HCT116 (cell line): ENCODE results near the gene POLR2C. TPM values are rescaled to one million over a fixed set of nuclear protein-coding genes. Genes with fewer than 3 reads are reported as not detected.

Experiments
- ATAC-seq: fragments of 200-7000 bp; cut with Tn5 transposase; 2 replicates; pipeline ENCODE4 v1.9.1; 2020; ENCODE audit warnings: mild to moderate bottlenecking, moderate library complexity
- BruUV-seq: library from RNA; stranded (reverse); fragments of 400-500 nt; replicated peaks from 2 replicates; lab custom pipeline; 2021; lab: Mats Ljungman, UMichigan
- CTCF ChIA-PET: fragments of 300-600 bp; sonication (Branson Sonifier 250); formaldehyde crosslinking; loops from one replicate; lab custom pipeline; 2021; ENCODE audit warnings: antibody characterized with exemption; lab: Charles Lee
- POLR2A ChIA-PET: fragments of 300-600, 350-600 bp; sonication (Branson Sonifier 250); formaldehyde crosslinking; loops from one replicate; lab custom pipeline; 2021; ENCODE audit warnings: antibody characterized with exemption; lab: Charles Lee
- RAD21 ChIA-PET, 2 experiments: fragments of 300-600 bp; sonication (Branson Sonifier 250); formaldehyde crosslinking; loops; one replicate each; lab custom pipeline; 2023; ENCODE audit warnings: low total read pairs in 2 of 2; ENCODE audit not compliant: uncharacterized antibody in 2 of 2, unreplicated experiment in 2 of 2, low non-redundant PET in 1 of 2; lab: Charles Lee
- DNase-seq: peaks from one replicate; pipeline ENCODE4 v3.0.0-alpha.2; 2010; ENCODE audit warnings: low read depth, low spot score
- H2AFZ ChIP-seq: fragments of 200-600 bp; shearing (Covaris generic), sonication (generic); 2 replicates; pipeline ENCODE4 v1.6.1; 2017; ENCODE audit warnings: low read depth, mixed run types, mixed read lengths, antibody characterized with exemption, low read length; ENCODE audit not compliant: poor library complexity, severe bottlenecking
- H3K27ac ChIP-seq: 2 replicates; pipeline ENCODE4 v1.5.1; 2012; ENCODE audit warnings: low read depth, low read length
- H3K27me3 ChIP-seq: fragments of 200-600 bp; sonication (generic); 2 replicates; pipeline ENCODE4 v1.6.1; 2016; ENCODE audit warnings: mixed run types, low read length, mixed read lengths; ENCODE audit not compliant: insufficient read depth
- H3K36me3 ChIP-seq, 2 experiments: fragments of 200-500 bp in 1 of 2; fragments of 200-600 bp in 1 of 2; sonication (Bioruptor generic) in 1 of 2; sonication (generic) in 1 of 2; 2 replicates each; pipeline versions ENCODE4 v1.5.1 to v1.6.1; 2014 to 2016; ENCODE audit warnings: low read length in 2 of 2, inconsistent platforms in 1 of 2, mixed read lengths in 1 of 2, mixed run types in 1 of 2; ENCODE audit not compliant: insufficient read depth in 2 of 2, control insufficient read depth in 1 of 2
- H3K4me1 ChIP-seq, 2 experiments: fragments of 200-600 bp in 1 of 2; sonication (generic) in 1 of 2; 2 replicates each; pipeline versions ENCODE4 v1.5.1 to v1.6.1; 2012 to 2017; ENCODE audit warnings: low read length in 2 of 2, inconsistent platforms in 1 of 2, mild to moderate bottlenecking in 1 of 2, mixed read lengths in 1 of 2, mixed run types in 1 of 2, moderate library complexity in 1 of 2; ENCODE audit not compliant: insufficient read depth in 2 of 2, control insufficient read depth in 1 of 2
- H3K4me2 ChIP-seq: fragments of 200-600 bp; sonication (generic); 2 replicates; pipeline ENCODE4 v1.6.1; 2017; ENCODE audit warnings: mixed run types, low read length, mixed read lengths
- H3K4me3 ChIP-seq, 2 experiments: fragments of 200-600 bp in 1 of 2; sonication (generic) in 1 of 2; replicated peaks in 1 of 2; 2 replicates each; pipeline ENCODE4 v1.5.1; 2011 to 2016; ENCODE audit warnings: low read length in 2 of 2, control low read depth in 1 of 2, low read depth in 1 of 2, mild to moderate bottlenecking in 1 of 2, mixed read lengths in 1 of 2, mixed run types in 1 of 2
- H3K79me2 ChIP-seq: fragments of 200-600 bp; sonication (generic); 2 replicates; pipeline ENCODE4 v1.6.1; 2017; ENCODE audit warnings: mild to moderate bottlenecking, mixed run types, low read length, moderate library complexity, mixed read lengths; ENCODE audit not compliant: insufficient read depth
- H3K9ac ChIP-seq: fragments of 200-600 bp; sonication (generic); 2 replicates; pipeline ENCODE4 v1.6.1; 2016; ENCODE audit warnings: low read length, mixed read lengths
- H3K9me2 ChIP-seq: fragments of 200-600 bp; sonication (generic), shearing (Covaris generic); 2 replicates; pipeline ENCODE4 v1.6.1; 2017; ENCODE audit warnings: mixed run types, mild to moderate bottlenecking, moderate library complexity; ENCODE audit not compliant: insufficient read depth
- H3K9me3 ChIP-seq, 2 experiments: fragments of 200-500 bp in 1 of 2; fragments of 200-600 bp in 1 of 2; sonication (Bioruptor generic) in 1 of 2; sonication (generic) in 1 of 2; 2 replicates each; pipeline ENCODE4 v1.6.1; 2014 to 2017; ENCODE audit warnings: low read length in 2 of 2, mixed read lengths in 2 of 2, inconsistent platforms in 1 of 2, low read depth in 1 of 2, mild to moderate bottlenecking in 1 of 2, mixed run types in 1 of 2, moderate library complexity in 1 of 2; ENCODE audit not compliant: control insufficient read depth in 1 of 2, insufficient read depth in 1 of 2
- H4K20me1 ChIP-seq: fragments of 200-600 bp; sonication (generic), shearing (Covaris generic); 2 replicates; pipeline ENCODE4 v1.6.1; 2017; ENCODE audit warnings: mixed run types, mild to moderate bottlenecking, moderate library complexity; ENCODE audit not compliant: insufficient read depth
- ATF3 ChIP-seq: IDR thresholded peaks from 2 replicates; pipeline ENCODE4 v1.6.1; 2012
- CBX3 ChIP-seq: IDR thresholded peaks from 2 replicates; pipeline ENCODE4 v1.6.1; 2012; ENCODE audit warnings: low read depth
- EGR1 ChIP-seq: IDR thresholded peaks from 2 replicates; pipeline ENCODE4 v1.6.1; 2012; ENCODE audit warnings: low read depth
- ELF1 ChIP-seq: IDR thresholded peaks from 2 replicates; pipeline ENCODE4 v1.6.1; 2012; ENCODE audit warnings: low read depth, borderline replicate concordance
- EZH2 ChIP-seq: fragments of 200-600 bp; sonication (generic); IDR thresholded peaks from 2 replicates; pipeline ENCODE4 v1.6.1; 2017; ENCODE audit warnings: antibody characterized with exemption, mixed run types
- POLR2AphosphoS5 ChIP-seq: IDR thresholded peaks from 2 replicates; pipeline ENCODE4 v1.6.1; 2011; ENCODE audit warnings: mild to moderate bottlenecking, low read depth, low read length, moderate library complexity
- RAD21 ChIP-seq: IDR thresholded peaks from 2 replicates; pipeline ENCODE4 v1.6.1; 2012; ENCODE audit warnings: low read depth, mild to moderate bottlenecking
- SP1 ChIP-seq: IDR thresholded peaks from 2 replicates; pipeline ENCODE4 v1.6.1; 2012; ENCODE audit warnings: low read depth
- TCF7L2 ChIP-seq: IDR thresholded peaks from 2 replicates; pipeline ENCODE4 v1.7.0; 2011; ENCODE audit warnings: borderline replicate concordance, inconsistent platforms; ENCODE audit not compliant: insufficient read depth, insufficient read length; ENCODE audit errors: extremely low read depth
- YY1 ChIP-seq: IDR thresholded peaks from 2 replicates; pipeline ENCODE4 v1.6.1; 2011; ENCODE audit warnings: low read length, low read depth, moderate library complexity, mild to moderate bottlenecking; ENCODE audit not compliant: insufficient replicate concordance; ENCODE audit errors: extremely low read depth
- ZBTB33 ChIP-seq: IDR thresholded peaks from 2 replicates; pipeline ENCODE4 v1.6.1; 2011; ENCODE audit warnings: mild to moderate bottlenecking, low read length, moderate library complexity; ENCODE audit not compliant: insufficient replicate concordance; ENCODE audit errors: extremely low read depth
- ZNF274 ChIP-seq: fragments of 200-500 bp; sonication (Bioruptor generic); IDR thresholded peaks from 2 replicates; pipeline ENCODE4 v1.6.1; 2014; ENCODE audit warnings: mild to moderate bottlenecking, low read depth, low read length, inconsistent platforms
- intact Hi-C: fragments of 100-400 bp; cut with micrococcal nuclease; formaldehyde crosslinking; loops from 2 replicates; pipeline ENCODE4 v1.10.0; 2022
- total RNA-seq: library from RNA; stranded (reverse); gene quantifications from one replicate; pipeline ENCODE4 v1.2.1, GENCODE V29; 2021; ENCODE audit not compliant: unreplicated experiment
- TF ChIP-seq, protein P1 (sequence below), 3 experiments: fragments of 200-600 bp in 1 of 3; sonication (generic) in 1 of 3; IDR thresholded peaks in 2 of 3; conservative IDR thresholded peaks in 1 of 3; 2 replicates each; pipeline ENCODE4 v1.5.1; 2012 to 2017; ENCODE audit warnings: low read depth in 2 of 3, low read length in 2 of 3, antibody characterized with exemption in 1 of 3, borderline replicate concordance in 1 of 3, control low read depth in 1 of 3, mild to moderate bottlenecking in 1 of 3, mixed read lengths in 1 of 3, mixed run types in 1 of 3, moderate library complexity in 1 of 3; ENCODE audit not compliant: insufficient read depth in 1 of 3

Gene POLR2C
- total RNA-seq, 1 experiment from 2014 or later: 74.4 TPM

GRCh38 chr16:57419506-57419905 is 43.0 kb upstream of the POLR2C start (continued):
- TF ChIP-seq ZBTB33: no peak

DNA sequence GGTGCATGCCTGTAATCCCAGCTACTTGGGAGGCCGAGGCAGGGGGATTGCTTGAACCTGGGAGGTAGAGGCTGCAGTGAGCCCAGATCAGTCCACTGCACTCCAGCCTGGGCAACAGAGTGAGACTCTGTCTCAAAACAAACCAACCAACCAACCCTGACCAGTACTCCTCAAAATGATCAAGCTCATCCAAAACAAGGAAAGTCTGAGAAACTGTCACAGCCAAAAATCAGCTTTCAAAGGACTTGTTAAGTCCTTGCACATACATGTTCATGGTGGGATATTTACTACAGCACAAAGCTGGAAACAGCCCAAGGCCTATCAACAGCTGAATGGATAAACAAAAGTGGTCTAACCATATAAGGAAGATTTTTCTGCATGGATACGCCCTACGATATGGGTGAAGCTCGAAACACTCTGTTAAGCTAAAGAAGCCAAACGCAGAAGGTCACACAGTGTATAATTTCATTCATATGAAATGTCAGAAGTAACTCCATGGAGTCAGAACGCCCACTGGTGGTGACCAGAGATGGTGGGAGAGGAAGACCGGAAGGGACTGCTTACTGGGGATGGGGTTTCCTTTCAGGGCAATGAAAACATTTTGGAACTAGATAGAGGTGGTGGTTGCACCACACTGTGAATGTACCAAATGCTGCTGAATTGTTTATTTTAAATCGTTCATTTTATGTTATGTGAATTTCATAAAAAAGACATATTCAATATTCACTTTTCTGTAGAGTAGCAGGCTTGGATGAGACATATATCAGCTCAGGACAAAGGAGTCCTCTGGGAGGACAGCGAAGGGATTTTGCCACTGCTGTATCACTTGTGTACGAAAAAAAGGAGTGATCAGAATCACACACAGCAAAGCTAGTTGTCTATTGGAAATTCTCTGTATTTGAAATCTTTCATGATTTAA is 40.2 kb upstream of the POLR2C start:
- TF ChIP-seq TCF7L2: no peak
- TF ChIP-seq POLR2AphosphoS5: no peak
- TF ChIP-seq ZNF274: no peak
- TF ChIP-seq ELF1: no peak; the same call in 1 of the 2 replicates
- TF ChIP-seq, protein P1, sequence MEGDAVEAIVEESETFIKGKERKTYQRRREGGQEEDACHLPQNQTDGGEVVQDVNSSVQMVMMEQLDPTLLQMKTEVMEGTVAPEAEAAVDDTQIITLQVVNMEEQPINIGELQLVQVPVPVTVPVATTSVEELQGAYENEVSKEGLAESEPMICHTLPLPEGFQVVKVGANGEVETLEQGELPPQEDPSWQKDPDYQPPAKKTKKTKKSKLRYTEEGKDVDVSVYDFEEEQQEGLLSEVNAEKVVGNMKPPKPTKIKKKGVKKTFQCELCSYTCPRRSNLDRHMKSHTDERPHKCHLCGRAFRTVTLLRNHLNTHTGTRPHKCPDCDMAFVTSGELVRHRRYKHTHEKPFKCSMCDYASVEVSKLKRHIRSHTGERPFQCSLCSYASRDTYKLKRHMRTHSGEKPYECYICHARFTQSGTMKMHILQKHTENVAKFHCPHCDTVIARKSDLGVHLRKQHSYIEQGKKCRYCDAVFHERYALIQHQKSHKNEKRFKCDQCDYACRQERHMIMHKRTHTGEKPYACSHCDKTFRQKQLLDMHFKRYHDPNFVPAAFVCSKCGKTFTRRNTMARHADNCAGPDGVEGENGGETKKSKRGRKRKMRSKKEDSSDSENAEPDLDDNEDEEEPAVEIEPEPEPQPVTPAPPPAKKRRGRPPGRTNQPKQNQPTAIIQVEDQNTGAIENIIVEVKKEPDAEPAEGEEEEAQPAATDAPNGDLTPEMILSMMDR (IDR thresholded peaks at IDR 0.05 in 2 of 3, conservative IDR thresholded peaks at IDR 0.05 in 1 of 3; ENCODE audit: borderline replicate concordance in 1 of 3, insufficient read depth in 1 of 3, low read depth in 2 of 3, low read length in 2 of 3): peak; percentile 65 to 75 (median 74)
- peak; percentile 82 for TF ChIP-seq RAD21
- no peak for TF ChIP-seq YY1
- no peak for TF ChIP-seq EZH2
- TF ChIP-seq ATF3: no peak
- no peak for TF ChIP-seq CBX3
- no peak for TF ChIP-seq SP1
- no peak for TF ChIP-seq ZBTB33
- TF ChIP-seq EGR1: no peak
- TF ChIP-seq, all 23 proteins: peak for 2
- Histone ChIP-seq H3K9me2 (no peaks in the 10 kb centered on the region), H3K79me2 (no peaks in the 10 kb centered on the region), H3K36me3 (no peaks in the 10 kb centered on the region), H3K4me3 (no peak overlapping the region), H3K27me3 (no peaks in the 10 kb centered on the region), H3K9ac (no peak overlapping the region), H3K9me3 (no peaks in the 10 kb centered on the region), H3K4me1 (peaks cover 15 to 23% of the 10 kb centered on the region in 2 experiments; a peak in 3 of 4 replicates), H3K4me2 (no peak overlapping the region), H4K20me1 (no peaks in the 10 kb centered on the region), H3K27ac (no peak overlapping the region), H2AFZ (no peak overlapping the region)
- ChIA-PET POLR2A (no interaction called here), RAD21 (interaction anchor here in 1 of 2 experiments (1.2 kb wide), 1 partner anchor 120 kb away, joined by 4 read pairs; no protein-coding TSS in a partner anchor), CTCF (interaction anchor here (0.8 to 2.1 kb wide), 6 partner anchors 97 to 457 kb away, joined by 3 to 9 read pairs (median 6); no protein-coding TSS in a partner anchor)
- ATAC-seq: peak; percentile 48
- no peak for DNase-seq
- no TSS peak for BruUV-seq
- intact Hi-C loops: loop anchor here (1.0 kb wide), 1 partner anchor 122 kb away; no protein-coding TSS in a partner anchor
